Measurements from ENCODE around the gene ARSG. TPM values are rescaled to one million over a fixed set of nuclear protein-coding genes. Genes with fewer than 3 reads are reported as not detected.

ARSG gene
- polyA plus RNA-seq, 3 donors = 15.5 to 19.3 (median 19.2) TPM

- WGBS (ENCODE audit: insufficient coverage) = 100% methylated on average over 1 of the region's 3 CpGs
- Histone ChIP-seq H3K4me3 (replicated peaks in 1 of 3; ENCODE audit: low read depth in 2 of 3, low read length in 3 of 3) (no peak overlapping the region), H3K4me2 (replicated peaks; ENCODE audit: extremely low read depth, low read length, poor library complexity, severe bottlenecking) (no peak overlapping the region), H3K9ac (ENCODE audit: insufficient read depth, low read length, poor library complexity, severe bottlenecking) (peak overlapping the region; percentile 32), H3K36me3 (replicated peaks in 1 of 2; ENCODE audit: control insufficient read depth in 1 of 2, insufficient read depth in 2 of 2, low read length in 2 of 2) (peaks cover 0 to 3% of the 10 kb centered on the region in 2 donors), H3K4me1 (ENCODE audit: control insufficient read depth in 1 of 2, insufficient read depth in 2 of 2, low read length in 2 of 2) (peaks cover 36 to 45% of the 10 kb centered on the region in 2 donors), H3K79me2 (ENCODE audit: insufficient read depth, low read length) (no peaks in the 10 kb centered on the region), H2AFZ (ENCODE audit: insufficient read depth, low read depth, low read length, poor library complexity, severe bottlenecking) (no peak overlapping the region), H4K20me1 (ENCODE audit: insufficient read depth, low read length) (no peaks in the 10 kb centered on the region), H3K9me3 (replicated peaks in 1 of 2; ENCODE audit: control insufficient read depth in 1 of 2, insufficient read depth in 1 of 2, low read length in 2 of 2) (no peaks in the 10 kb centered on the region), H3K27ac (ENCODE audit: low read depth in 1 of 2, low read length in 2 of 2) (peak overlapping the region; percentile 72 to 83), H3K27me3 (ENCODE audit: control insufficient read depth in 2 of 2, insufficient read depth in 2 of 2, low read length in 2 of 2) (no peaks in the 10 kb centered on the region)
- no peak for TF ChIP-seq CTCF (IDR thresholded peaks at IDR 0.05)
- DNase-seq = no peak
- peak overlapping the region; percentile 73 to 99 (median 95) for H3K27ac Mint-ChIP-seq
- peaks cover 26 to 31% of the 10 kb centered on the region in 2 donors for H3K36me3 Mint-ChIP-seq
- H3K9me3 Mint-ChIP-seq = peaks cover 0 to 5% (median 0%) of the 10 kb centered on the region in 7 donors
- peaks cover 54% of the 10 kb centered on the region for H3K4me1 Mint-ChIP-seq
- no peak overlapping the region for H3K4me3 Mint-ChIP-seq
- H3K27me3 Mint-ChIP-seq (ENCODE audit: low read depth in 3 of 3) = peaks cover 0 to 5% (median 0%) of the 10 kb centered on the region in 3 donors
- intact Hi-C loops (cut with micrococcal nuclease) = loop anchor here in 1 of 2 donors (2.0 kb wide), 1 partner anchor 66 kb away; no protein-coding TSS in a partner anchor
Measured at GRCh38 chr17:68379177-68379510, 87.8 kb downstream of the ARSG start.

DNA sequence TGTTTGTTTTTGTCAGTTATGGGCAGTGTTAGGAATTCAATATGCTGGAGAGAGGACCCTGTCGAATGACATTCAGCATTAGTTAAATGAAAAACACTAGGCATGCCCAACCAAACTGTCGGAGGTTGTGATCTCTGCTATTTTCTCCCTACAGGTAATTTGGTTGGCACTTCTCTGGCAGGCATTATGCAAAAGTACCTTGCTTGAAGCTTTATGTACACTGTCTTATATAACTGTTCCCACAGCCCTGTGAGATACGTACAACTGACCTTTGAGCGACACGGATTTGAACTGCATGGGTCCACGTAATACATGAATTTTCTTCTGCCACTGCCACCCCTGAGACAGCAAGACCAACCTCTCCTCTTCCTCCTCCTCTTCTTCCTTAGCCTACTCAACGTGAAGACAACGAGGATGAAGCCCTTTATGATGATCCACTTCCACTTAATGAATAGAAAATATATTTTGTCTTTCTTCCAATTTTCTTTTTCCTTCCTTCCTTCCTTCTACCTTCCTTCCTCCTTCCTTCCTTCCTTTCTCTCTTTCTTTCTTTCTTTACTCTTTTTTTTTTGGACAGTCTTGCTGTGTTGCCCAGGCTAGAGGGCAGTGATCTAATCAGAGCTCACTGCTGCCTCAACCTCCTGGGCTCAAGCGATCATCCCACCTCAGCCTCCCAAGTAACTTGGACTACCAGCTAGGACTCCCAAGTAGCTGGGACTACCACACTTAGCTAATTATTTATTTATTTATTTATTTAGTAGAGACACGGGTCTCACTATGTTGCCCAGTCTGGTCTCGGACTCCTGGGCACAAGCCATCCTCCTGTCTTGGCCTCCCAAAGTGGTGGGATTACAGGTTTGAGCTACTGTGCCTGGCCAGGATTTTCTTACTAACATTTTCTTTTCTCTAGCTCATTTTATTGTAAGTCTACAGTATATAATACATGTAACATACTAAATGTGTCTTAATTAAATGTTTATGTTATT, 88.7 kb downstream of the ARSG start:
- H3K9me3 Mint-ChIP-seq = peaks cover 0 to 5% (median 0%) of the 10 kb centered on the region in 7 donors
- 94% methylated on average over 7 of the region's 11 CpGs for WGBS (ENCODE audit: insufficient coverage)
- Histone ChIP-seq H3K4me3 (replicated peaks in 1 of 3; ENCODE audit: low read depth in 2 of 3, low read length in 3 of 3) (no peak overlapping the region), H3K9me3 (replicated peaks in 1 of 2; ENCODE audit: control insufficient read depth in 1 of 2, insufficient read depth in 1 of 2, low read length in 2 of 2) (no peaks in the 10 kb centered on the region), H3K9ac (ENCODE audit: insufficient read depth, low read length, poor library complexity, severe bottlenecking) (no peak overlapping the region), H3K27ac (ENCODE audit: low read depth in 1 of 2, low read length in 2 of 2) (peak overlapping the region in 1 of 2 donors; percentile 72), H3K36me3 (replicated peaks in 1 of 2; ENCODE audit: control insufficient read depth in 1 of 2, insufficient read depth in 2 of 2, low read length in 2 of 2) (peaks cover 0 to 3% of the 10 kb centered on the region in 2 donors), H3K79me2 (ENCODE audit: insufficient read depth, low read length) (no peaks in the 10 kb centered on the region), H3K4me1 (ENCODE audit: control insufficient read depth in 1 of 2, insufficient read depth in 2 of 2, low read length in 2 of 2) (peaks cover 45 to 52% of the 10 kb centered on the region in 2 donors), H2AFZ (ENCODE audit: insufficient read depth, low read depth, low read length, poor library complexity, severe bottlenecking) (no peak overlapping the region), H4K20me1 (ENCODE audit: insufficient read depth, low read length) (no peaks in the 10 kb centered on the region), H3K4me2 (replicated peaks; ENCODE audit: extremely low read depth, low read length, poor library complexity, severe bottlenecking) (no peak overlapping the region), H3K27me3 (ENCODE audit: control insufficient read depth in 2 of 2, insufficient read depth in 2 of 2, low read length in 2 of 2) (no peaks in the 10 kb centered on the region)
- peak overlapping the region; percentile 7 to 97 (median 85) for H3K27ac Mint-ChIP-seq
- peak overlapping the region in 1 of 2 donors; percentile 31 for H3K4me3 Mint-ChIP-seq
- intact Hi-C loops (cut with micrococcal nuclease) = loop anchor here in 1 of 2 donors (2.0 kb wide), 1 partner anchor 67 kb away; no protein-coding TSS in a partner anchor
- H3K27me3 Mint-ChIP-seq (ENCODE audit: low read depth in 3 of 3) = peaks cover 0 to 5% (median 0%) of the 10 kb centered on the region in 3 donors
- no peak for DNase-seq
- H3K36me3 Mint-ChIP-seq = peaks cover 23 to 31% of the 10 kb centered on the region in 2 donors
- TF ChIP-seq CTCF (IDR thresholded peaks at IDR 0.05) = no peak
- H3K4me1 Mint-ChIP-seq = peaks cover 62% of the 10 kb centered on the region
